Measurements from ENCODE around the gene ZNF296. TPM values are rescaled to one million over a fixed set of nuclear protein-coding genes. Genes with fewer than 3 reads are reported as not detected.
A peak's percentile ranks its signal among the peaks of the same experiment; 100 is the strongest.

Gene ZNF296
- total and polyA plus RNA-seq, 2 of the 13 experiments (the other 11 are each of a cell fraction or from before 2014, with no cell fraction given) = 0.26 to 0.62 TPM

GRCh38 chr19:45103508-45104319 is 27.4 kb upstream of the ZNF296 start (continued):
- no peak for TF ChIP-seq DMTF1 (CRISPR knock-in tag; IDR thresholded peaks at IDR 0.05)
- TF ChIP-seq ZNF724P (CRISPR knock-in tag; IDR thresholded peaks at IDR 0.05; ENCODE audit: borderline replicate concordance) = no peak
- TF ChIP-seq ZXDC (CRISPR knock-in tag; IDR thresholded peaks at IDR 0.05) = no peak
- TF ChIP-seq XRCC5 (optimal IDR thresholded peaks at IDR 0.05; ENCODE audit: low read length) = no peak
- peak; percentile 81 for TF ChIP-seq PITX1 (CRISPR knock-in tag; IDR thresholded peaks at IDR 0.05)
- TF ChIP-seq, protein P1, sequence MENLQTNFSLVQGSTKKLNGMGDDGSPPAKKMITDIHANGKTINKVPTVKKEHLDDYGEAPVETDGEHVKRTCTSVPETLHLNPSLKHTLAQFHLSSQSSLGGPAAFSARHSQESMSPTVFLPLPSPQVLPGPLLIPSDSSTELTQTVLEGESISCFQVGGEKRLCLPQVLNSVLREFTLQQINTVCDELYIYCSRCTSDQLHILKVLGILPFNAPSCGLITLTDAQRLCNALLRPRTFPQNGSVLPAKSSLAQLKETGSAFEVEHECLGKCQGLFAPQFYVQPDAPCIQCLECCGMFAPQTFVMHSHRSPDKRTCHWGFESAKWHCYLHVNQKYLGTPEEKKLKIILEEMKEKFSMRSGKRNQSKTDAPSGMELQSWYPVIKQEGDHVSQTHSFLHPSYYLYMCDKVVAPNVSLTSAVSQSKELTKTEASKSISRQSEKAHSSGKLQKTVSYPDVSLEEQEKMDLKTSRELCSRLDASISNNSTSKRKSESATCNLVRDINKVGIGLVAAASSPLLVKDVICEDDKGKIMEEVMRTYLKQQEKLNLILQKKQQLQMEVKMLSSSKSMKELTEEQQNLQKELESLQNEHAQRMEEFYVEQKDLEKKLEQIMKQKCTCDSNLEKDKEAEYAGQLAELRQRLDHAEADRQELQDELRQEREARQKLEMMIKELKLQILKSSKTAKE (CRISPR knock-in tag; IDR thresholded peaks at IDR 0.05; ENCODE audit: borderline replicate concordance) = peak; percentile 19; the same call in 1 of the 2 replicates
- no peak for TF ChIP-seq HOXA7 (CRISPR knock-in tag; IDR thresholded peaks at IDR 0.05)
- no peak for TF ChIP-seq ZBTB4 (CRISPR knock-in tag; IDR thresholded peaks at IDR 0.05; ENCODE audit: borderline replicate concordance)
- TF ChIP-seq, protein P2, sequence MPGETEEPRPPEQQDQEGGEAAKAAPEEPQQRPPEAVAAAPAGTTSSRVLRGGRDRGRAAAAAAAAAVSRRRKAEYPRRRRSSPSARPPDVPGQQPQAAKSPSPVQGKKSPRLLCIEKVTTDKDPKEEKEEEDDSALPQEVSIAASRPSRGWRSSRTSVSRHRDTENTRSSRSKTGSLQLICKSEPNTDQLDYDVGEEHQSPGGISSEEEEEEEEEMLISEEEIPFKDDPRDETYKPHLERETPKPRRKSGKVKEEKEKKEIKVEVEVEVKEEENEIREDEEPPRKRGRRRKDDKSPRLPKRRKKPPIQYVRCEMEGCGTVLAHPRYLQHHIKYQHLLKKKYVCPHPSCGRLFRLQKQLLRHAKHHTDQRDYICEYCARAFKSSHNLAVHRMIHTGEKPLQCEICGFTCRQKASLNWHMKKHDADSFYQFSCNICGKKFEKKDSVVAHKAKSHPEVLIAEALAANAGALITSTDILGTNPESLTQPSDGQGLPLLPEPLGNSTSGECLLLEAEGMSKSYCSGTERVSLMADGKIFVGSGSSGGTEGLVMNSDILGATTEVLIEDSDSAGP (CRISPR knock-in tag; IDR thresholded peaks at IDR 0.05; ENCODE audit: borderline replicate concordance) = no peak
- TF ChIP-seq NFYB (CRISPR knock-in tag; IDR thresholded peaks at IDR 0.05) = no peak
- no peak for TF ChIP-seq ZNF264 (CRISPR knock-in tag; IDR thresholded peaks at IDR 0.05)
- no peak for TF ChIP-seq ZNF567 (CRISPR knock-in tag; IDR thresholded peaks at IDR 0.05; ENCODE audit: borderline replicate concordance)
- TF ChIP-seq, protein P3, sequence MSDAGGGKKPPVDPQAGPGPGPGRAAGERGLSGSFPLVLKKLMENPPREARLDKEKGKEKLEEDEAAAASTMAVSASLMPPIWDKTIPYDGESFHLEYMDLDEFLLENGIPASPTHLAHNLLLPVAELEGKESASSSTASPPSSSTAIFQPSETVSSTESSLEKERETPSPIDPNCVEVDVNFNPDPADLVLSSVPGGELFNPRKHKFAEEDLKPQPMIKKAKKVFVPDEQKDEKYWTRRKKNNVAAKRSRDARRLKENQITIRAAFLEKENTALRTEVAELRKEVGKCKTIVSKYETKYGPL (CRISPR knock-in tag; IDR thresholded peaks at IDR 0.05) = no peak
- no peak; the same call in 1 of the 2 replicates for TF ChIP-seq ZNF670 (CRISPR knock-in tag; IDR thresholded peaks at IDR 0.05; ENCODE audit: borderline replicate concordance)
